SIG-M5 (cell line): Measurements from ENCODE around the gene TEAD3.
"Not testable (repeated sequence)": the region's sequence is repeated elsewhere in the genome, so short reads cannot be mapped to it uniquely, and the experiment has no call there.

ENCODE experiments used
- DNase-seq: peaks from one replicate; lab custom pipeline; 2025; lab: John Stamatoyannopoulos, UW

TEAD3 gene

DNA sequence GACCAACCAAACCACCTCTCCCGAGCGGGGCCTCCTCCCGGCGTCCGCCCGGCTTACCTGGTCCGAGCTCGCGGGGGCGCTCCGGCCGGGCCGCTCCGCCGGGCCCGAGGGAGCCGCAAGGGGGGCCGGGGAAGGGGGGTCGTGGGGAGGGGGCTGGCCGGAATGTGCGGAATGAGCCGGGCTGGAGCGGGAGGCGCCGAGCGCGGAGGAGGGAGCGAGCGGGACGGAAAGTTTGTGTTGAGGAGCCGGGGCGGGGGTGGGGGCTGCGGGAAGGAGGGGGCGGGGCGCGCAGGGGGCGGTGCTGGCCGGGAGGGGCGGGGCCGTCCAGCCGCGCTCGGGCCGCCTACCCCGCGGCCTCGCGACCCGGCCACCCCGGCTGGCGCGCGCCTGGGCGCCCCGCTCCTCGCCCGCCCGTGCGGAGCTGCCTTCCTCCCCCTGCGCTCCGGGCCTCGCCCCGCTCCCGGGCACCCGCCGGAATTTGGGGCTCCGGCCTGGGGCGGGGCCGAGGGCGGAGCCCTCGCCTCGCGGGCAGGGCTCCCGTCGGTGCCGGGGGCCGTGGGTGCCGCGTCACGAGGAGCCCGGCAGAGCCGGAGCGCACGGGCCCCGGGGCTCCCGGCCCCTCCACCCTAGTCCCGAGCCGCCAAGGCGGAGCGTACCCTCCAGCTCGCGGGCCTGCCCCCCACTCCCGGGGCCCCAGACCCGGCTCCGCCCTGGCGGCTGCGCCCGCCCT, at the start of gene TEAD3:
Gene TEAD3, minus strand, starts transcription at position 239 of the 730 bp plus-strand sequence.
- no peak for DNase-seq

DNA sequence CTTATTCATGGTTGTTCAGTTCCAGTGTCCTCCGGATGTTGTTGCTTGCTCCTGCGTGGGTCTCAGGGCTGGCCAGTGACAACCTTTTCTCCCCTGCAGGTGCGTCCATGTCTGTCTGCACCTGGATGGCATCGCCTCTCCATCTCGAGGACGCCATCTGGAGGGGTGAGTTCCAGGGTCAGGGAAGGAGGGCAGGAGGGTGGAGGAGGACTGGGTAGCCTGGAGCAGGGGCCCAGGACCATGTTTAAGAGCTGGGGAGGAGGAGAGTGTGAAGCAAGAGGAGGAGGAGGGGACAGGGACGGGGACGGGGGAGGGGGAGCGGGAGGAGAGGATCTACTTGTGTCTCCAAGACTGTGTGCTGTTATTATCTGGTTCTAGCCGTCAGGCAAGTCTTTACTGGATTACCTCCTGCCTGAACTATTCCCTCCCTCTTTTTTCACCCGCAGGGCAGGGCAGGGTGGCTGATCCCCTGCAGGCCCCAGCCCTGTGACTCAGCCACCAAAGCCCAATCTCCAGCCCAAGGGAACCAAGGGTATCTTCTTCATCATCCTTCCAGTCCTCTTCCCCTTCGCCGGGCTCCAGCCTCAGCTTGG, 48.0 kb upstream of the TEAD3 start:
- no peak for DNase-seq

DNA sequence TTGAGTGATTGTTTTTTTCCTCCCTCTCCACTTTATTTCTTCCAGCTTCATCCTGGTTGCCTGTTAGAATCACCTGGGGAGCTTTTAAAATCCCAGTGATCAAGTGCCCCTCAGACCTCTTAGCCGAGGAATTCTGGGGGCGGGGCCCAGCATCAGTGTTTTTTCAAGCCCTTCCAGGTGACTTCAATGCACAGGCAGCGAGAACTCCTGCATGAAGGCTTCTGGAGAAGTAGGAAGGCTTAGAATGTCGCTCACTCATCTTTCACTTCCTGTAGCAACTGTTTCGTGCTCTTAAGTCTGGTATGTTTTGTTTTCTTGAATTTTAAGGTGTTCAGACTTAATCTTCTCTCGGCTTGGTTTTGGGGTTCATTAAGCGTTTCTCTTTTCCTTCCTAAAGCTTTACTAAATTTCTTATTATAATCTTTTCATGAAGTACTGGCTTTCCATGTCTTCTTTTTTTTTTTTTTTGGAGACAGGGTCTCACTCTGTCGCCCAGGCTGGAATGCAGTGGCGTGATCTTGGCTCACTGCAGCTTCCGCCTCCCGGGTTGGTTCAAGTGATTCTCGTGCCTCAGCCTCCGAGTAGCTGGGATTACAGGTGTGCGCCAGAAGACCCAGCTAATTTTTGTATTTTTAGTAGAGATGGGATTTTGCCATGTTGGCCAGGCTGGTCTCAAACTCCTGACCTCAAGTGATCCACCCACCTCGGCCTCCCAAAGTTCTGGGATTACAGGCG, 46.7 kb upstream of the TEAD3 start:
- DNase-seq: no peak

DNA sequence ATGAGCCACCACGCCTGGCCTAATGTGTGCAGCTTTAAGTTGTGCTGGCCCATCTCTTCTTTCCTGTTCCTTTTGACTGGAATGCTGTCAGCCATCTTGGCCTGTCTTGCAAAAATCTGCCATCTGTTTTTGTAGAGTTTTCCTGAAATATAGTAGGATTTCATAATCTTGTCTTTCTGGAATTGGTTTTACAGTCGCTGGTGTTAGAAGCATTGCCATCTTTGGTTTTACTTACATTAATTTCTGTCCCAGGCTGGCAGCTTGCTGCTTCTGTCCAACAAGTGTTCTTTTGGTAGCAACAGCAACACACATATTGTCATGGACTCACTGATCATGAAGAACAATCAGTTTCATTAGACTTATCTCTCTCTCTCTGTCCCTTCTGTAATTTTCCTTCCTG, 45.0 kb upstream of the TEAD3 start:
- no peak for DNase-seq

DNA sequence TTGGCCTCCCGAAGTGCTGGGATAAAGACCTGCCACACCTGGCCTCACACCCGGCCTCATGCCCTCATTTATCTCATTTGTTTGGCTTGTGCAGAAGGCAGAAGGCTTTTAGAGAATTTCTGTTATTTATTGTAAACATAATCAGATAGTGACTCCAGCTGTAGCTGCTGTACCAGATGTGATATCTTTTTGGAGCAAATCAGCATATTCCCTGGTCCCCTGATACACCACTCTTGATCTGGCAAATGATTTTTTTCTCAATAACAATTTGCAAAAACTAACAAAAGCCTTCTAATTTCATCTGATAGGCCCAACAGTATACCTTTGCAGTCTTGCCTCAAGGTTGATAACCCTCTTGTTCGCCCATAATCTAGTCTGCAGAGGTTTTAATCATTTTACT, 42.3 kb upstream of the TEAD3 start:
- DNase-seq: no peak

DNA sequence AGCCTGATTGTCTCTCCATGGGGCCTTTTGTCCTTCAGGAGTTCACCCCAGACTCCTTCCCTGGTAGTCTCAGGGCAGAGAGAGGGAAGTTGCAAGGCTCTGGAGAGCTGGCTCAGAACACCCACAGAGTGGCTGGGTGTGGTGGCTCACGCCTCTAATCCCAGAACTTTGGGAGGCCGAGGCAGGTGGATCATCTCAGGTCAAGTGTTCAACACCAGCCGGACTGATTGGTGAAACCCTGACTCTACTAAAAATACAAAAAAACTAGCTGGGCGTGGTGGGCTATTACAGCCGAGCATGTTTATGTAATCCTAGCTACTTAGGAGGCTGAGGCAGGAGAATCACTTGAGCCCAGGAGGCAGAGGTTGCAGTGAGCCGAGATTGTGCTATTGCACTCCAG, 39.0 kb upstream of the TEAD3 start:
- DNase-seq: not testable (repeated sequence)

DNA sequence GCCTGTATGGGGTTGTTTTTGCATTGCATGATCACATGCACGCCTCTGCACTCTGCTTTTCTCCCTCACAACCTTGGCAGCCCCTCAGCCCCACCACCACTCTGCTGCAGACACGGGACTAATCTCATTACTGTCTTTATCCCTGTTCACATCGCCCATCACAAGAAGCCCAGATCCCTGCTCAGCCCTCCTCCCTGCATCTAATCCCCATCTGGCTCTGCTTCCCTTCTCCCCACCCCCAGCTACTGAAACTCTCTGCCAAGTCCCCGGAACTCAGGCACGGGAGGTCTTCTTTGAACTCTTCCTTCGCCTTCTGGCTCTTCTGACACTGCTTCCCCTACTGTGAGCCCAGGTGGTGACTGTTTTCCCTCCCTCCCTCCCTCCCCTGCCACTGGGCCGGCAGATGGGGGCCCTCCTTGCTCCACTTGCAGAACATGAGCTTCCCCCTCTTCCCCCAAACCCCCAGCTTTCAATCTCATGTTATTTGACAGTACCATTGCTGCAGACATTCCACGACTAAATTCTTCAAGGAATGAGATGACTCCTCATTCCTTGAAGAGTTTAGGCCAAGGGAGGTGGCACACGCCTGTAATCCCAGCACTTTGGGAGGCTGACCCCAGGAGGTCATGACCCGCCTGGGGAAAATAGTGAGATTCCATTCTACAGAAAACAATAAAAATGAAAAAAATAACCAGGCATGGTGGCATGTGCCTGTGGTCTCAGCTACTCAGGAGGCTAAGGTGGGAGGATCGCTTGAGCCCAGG, 37.7 kb upstream of the TEAD3 start:
- no peak for DNase-seq

DNA sequence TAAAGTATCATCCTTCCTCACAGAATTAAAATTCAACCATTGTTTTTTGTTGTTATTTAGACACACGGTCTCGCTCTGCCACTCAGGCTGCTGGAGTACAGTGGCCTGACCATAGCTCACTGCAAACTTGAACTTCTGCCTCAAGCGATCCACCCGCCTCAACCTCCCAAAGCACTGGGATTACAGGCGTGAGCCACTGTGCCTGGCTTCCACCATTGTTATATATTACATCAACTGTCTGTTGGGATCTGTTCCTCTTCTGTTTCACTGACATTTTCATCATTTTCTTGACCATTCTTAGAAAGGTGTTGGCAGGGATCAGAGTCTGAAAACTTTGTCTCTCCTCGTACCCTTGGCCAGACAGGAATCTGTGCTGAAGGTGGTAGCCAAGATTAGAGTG, 37.1 kb upstream of the TEAD3 start:
- no peak for DNase-seq

DNA sequence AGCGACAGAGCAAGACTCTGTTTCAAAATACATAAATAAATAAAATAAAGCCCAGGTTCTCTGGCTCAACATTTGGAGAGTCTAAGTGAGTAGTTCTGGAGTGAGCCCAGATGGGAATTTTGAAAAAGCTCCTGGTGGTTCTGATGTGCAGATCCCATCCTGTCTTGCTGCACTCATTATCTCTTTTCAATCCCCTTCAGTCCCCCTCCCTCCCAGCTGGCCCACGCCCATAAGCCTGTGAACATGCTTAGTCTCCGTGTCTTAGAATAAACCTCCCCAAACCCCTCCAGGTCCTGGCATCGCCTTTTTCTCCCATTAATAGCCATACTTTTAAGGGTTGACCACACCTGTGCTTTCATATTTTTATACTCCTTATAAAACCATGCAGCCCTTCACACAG, 35.2 kb upstream of the TEAD3 start:
- DNase-seq: no peak

DNA sequence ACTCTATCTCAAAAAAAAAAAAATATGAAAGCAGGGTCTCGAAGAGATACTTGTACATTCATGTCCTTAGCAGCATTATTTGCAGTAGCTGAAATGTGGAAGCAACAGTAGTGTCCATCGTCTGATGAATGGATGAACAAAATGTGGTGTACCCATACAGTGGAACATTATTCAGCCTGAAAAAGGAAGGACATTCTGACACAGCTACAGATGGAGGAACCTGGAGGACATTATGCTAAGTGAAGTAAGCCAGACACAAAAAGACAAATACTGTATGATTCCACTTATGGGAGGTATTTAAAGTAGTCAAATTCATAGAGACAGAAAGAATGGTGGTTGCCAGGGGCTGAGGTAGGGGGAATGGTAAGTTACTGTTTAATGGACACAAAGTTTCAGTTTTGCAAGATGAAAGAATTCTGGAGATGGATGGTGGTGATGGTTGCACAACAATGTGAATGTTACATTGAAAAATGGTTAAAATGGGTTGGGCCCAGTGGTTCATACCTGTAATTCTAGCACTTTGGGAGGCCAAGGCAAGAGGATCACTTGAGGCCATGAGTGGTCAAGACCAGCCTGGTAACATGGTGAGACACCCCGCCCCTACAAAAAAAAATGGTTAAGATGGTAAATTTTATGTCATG, 27.6 kb upstream of the TEAD3 start:
- DNase-seq: no peak

DNA sequence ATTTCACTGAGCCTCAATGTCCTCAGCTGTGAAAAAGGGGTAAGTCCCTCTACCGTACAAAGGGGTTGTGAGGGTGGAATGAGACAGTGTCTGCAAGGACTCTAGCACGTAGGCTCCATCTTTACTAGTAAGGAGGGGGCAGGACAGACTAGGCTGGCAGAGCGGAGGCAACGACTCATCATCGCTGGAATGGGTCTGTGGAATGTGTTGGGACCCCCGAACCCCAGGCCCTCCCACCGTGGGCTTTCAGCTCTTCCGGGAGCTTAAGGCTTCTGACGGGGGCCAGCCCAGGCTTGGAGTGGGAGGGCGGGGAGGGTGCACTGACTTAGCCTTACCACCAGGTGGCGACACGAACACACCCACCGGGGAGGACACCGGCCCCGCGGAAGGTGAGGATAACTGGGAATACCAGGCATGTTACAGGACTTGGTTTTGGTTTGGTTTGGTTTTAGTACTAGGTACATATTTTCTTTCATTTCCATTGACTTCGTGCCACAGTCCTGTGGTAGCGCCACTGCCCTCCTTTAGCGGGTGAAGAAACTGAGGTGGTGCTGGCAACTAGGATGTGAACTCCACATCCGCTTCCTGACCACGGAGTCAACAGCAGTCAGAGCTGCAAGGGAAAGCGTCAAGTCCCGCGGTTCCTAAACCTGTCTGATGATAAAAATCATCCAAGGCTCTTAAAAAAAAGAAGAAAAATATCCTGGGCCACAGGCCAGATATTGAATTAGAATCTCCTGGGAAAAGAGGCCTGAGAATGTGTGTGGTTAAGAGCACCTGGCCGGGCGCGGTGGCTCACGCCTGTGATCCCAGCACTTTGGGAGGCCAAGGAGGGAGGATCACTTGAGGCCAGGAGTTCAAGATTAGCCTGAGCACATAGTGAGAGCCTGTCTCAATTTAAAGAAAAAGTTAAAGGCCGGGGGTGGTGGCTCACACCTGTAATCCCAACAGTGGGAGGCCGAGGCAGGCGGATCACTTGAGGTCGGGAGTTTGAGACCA, 26.1 kb upstream of the TEAD3 start:
- DNase-seq: no peak

DNA sequence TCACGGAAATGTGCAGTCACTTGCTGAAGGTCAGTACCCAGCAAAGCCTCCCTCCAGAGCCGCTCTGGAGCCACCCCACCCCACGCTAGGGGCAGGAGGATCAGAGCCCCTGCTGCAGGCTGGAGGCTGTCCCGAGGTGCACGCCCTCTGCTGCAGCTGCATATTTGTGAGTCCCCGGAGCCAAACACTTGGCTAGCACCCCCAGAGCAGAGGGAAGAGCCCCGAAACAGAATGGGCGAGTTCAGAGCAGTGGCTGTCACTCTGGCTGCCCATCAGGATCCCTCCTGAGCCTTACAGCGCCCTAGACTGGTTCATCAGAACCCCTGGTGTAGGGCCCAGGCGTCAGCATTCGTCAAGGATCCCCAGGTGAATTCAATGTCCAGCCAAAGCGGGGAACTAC, 25.3 kb upstream of the TEAD3 start:
- DNase-seq: no peak

DNA sequence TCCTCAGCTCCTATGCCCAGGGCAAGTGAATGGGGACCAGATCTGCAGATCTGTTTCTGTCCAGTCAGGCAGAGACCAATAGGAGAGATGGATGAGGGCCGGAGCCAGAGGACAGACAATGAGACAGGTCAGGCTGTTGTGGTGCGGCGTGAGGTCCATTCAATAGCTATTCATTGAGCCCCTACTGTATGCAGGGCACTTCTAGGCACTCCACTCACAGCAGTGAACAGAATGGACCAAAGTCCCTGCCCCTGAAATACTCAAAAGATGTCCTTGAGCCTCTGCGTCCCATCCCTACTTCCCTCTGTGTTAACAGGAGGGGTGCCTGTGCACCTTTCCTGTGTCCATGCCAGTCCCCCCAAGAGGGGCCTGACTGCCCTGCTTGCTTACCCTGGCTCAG, 24.4 kb upstream of the TEAD3 start:
- DNase-seq: no peak

DNA sequence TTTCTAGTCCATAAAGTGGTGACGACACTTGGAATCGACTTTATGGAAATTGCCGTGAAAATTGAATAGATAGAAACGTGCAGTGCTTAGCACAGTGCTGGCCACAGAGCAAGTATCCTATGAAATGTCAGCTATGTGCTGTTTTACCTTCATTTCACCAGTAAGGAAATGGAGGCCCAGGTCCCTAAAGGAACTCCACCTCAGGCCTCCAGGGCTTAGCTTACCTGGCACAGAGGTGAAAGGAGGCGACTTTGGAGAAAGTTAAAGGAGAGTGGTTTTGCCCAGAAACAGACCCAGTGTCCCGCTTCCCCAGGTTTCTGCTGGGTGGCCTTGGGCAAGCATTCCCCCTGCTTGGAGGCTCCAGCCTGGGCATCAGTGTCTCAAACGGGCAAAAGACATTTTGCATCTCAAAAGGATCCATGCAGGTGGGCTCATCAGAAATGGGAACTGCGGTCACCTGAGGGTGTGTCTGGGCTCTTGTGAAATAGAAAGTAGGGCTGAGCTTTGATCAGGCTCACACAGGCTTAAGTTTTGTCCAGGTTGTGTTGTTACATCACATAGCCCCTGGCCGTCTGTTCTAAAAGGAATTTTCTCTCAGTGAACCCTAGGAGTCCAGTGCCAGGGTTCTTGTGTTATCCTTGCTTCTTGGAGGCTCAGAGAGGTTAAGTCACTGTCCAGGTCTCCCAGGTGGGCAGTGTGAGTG, 22.6 kb upstream of the TEAD3 start:
- no peak for DNase-seq

DNA sequence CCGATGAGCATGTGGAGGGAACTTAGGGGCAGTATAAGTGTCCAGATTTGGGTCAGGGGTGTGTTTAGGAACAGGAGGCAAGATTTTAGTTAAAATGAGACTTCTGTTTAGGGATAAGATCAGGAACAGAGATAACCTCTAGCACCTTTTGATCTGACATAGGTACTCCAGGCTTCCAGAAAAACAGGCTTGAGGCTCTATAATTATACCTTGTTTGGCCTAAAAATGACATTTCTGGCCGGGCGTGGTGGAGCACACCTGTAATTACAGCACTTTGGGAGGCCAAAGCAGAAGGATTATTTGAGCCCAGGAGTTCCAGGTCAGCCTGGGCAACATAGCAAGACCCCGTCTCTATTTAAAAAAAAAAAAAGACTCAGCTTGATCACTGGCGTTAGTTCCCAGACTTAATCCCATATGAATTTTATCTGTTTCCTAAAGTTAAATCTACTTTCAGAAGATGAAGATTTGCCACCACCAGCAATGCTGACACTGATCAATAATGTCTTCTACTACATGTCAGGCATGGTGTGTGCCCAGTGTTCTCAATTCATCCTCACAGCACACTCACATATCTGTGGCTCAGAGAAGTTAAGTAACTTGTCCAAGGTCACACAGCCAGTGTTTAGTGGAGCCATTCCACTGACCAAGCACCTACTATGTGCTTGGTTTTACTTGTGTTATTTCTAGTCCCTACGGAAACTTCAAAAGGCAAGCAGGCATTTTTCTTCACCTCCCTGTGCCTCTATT, 21.9 kb upstream of the TEAD3 start:
- no peak for DNase-seq

DNA sequence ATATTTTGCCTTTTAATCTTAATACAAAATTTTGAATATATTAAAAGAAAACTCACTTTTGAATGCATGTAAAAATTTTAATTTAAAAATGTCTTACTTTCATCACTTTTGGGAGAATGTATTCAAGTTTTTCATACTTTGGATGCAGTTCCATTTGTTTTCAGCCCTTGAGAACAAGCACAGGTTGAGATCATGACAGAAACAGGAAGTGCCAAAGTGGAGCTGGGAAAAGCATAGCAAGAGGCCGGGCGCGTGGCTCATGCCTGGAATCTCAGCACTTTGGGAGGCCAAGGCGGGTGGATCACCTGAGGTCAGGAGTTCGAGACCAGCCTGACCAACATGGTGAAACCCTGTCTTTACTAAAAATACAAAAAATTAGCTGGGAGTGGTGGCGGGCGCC, 21.1 kb upstream of the TEAD3 start:
- DNase-seq: not testable (repeated sequence)

DNA sequence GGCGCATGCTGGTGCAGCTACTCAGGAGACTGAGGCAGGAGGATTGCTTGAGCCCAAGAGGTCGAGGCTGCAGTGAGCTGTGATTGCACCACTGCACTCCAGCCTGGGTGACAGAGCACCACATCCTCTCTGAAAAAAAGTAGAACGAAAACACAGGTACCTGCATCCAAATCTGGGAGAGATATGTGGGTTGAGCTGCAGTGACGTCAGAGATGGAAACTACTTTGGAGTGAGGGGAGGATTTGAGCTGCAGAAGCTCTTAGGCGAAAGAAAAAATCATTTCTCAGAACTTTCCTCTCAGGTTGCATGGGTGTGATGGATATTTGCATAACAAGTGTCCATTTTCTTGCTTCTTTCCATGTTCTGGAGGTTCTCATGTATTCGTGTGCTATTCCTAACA, 19.8 kb upstream of the TEAD3 start:
- no peak for DNase-seq

DNA sequence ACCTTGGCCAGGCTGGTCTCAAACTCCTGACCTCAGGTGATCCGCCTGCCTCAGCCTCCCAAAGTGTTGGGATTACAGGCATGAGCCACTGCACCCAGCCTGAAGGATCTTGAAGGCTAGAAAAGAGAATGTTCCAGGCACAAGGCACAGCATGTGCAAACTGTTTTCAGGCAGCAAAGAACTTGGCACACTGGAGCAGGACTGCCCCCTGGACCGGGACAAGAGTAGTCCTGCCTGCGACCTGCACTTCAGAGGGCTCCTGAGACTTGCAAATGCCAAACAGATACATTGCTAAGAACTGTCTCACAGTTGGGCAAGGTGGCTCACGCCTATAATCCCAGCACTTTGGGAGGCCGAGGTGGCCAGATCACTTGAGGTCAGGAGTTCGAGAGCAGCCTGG, 19.1 kb upstream of the TEAD3 start:
- not testable (repeated sequence) for DNase-seq

DNA sequence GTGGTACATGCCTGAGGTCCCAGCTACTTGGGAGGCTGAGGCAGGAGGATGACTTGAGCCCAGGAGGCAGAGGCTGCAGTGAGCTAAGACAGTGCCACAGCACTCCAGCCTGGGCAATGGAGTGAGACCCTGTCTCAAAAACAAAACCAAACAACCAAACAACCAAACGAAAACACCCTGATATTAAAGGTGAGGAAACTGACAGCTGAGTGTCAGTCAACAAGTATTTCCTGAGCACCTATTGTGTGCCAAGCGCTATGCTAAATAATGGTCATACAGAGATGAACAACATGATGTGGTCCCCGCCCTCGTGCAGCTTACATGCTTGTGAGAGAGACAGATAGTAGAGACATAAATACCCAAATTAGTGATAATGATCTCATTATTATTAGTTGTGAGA, 17.7 kb upstream of the TEAD3 start:
- no peak for DNase-seq

DNA sequence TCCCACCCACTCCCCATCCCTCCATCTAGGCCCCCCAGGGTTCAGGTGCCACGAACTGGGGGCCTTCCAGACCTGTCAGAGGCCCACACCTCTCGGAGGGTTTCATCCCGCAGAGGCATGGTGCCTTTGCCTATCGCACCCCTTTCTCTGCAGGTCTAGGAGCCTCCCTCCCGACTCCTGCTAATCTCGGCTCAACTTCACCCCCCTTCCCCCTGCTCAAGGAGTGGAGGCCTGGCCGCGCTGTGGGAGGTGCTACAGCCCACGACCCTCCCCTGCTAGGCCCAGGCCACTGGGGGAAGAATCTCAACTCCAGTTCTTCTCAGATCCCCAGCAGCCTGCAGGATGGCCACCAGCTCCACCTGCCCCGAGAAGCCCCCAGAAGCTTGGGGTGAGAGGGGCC, 15.9 kb upstream of the TEAD3 start, which contains the start of gene TULP1:
Gene TULP1, minus strand, starts transcription at position 157 of the 400 bp plus-strand sequence. Its CDS starts 38 bp downstream, at position 119.
- DNase-seq: no peak
